ENCODE measurements around the gene TMEM134.

- no peak for TF ChIP-seq EZH2 (IDR thresholded peaks at IDR 0.05; ENCODE audit: low read length, unreplicated experiment)
- TF ChIP-seq CTCF (conservative IDR thresholded peaks at IDR 0.05; ENCODE audit: low read depth, low read length), result no peak
- TF ChIP-seq EZH2phosphoT487 (IDR thresholded peaks at IDR 0.05; ENCODE audit: borderline replicate concordance, low read length), result no peak
Measured at GRCh38 chr11:67463186-67463585, 5.9 kb downstream of the TMEM134 start.
